Endothelial cell of umbilical vein (primary cell): ENCODE results near the gene RPL12. TPM values are rescaled to one million over a fixed set of nuclear protein-coding genes. Genes with fewer than 3 reads are reported as not detected.

Source experiments
- BruUV-seq: library from RNA; stranded (reverse); fragments of 400-500 nt; replicated peaks from 2 replicates; lab custom pipeline; 2021; lab: Mats Ljungman, UMichigan
- CTCF ChIA-PET: fragments of 300-600, 350-600 bp; sonication (Branson Sonifier 250); formaldehyde crosslinking; loops from one replicate; lab custom pipeline; 2021; ENCODE audit warnings: antibody characterized with exemption, inconsistent platforms; lab: Charles Lee
- POLR2A ChIA-PET: fragments of 300-600, 350-600 bp; sonication (Branson Sonifier 250); formaldehyde crosslinking; loops from one replicate; lab custom pipeline; 2021; ENCODE audit warnings: antibody characterized with exemption, inconsistent platforms; lab: Charles Lee
- DNase-seq: peaks from one replicate; pipeline ENCODE4 v3.0.0-alpha.2; 2011; ENCODE audit warnings: low read depth, low spot score
- FAIRE-seq: peaks from 2 replicates; lab custom pipeline; 2011; peaks lifted over from hg19 to GRCh38; lab: Jason Lieb, UNC
- H2AFZ ChIP-seq: 2 replicates; pipeline ENCODE4 v1.6.0; 2012; ENCODE audit warnings: low read depth, low read length, control low read depth, inconsistent platforms
- H3K27ac ChIP-seq: 2 replicates; pipeline ENCODE4 v1.5.1; 2011; ENCODE audit warnings: low read depth, mild to moderate bottlenecking, control low read depth, low read length, moderate library complexity; ENCODE audit not compliant: insufficient read depth
- H3K27me3 ChIP-seq, 2 experiments: 2 replicates each; pipeline versions ENCODE4 v1.6.0 to v1.6.1; 2011; ENCODE audit warnings: low read length in 2 of 2, mixed read lengths in 1 of 2; ENCODE audit not compliant: control insufficient read depth in 2 of 2, insufficient read depth in 2 of 2
- H3K36me3 ChIP-seq, 2 experiments: 2 replicates in 1 of 2; 3 replicates in 1 of 2; pipeline ENCODE4 v1.5.1; 2011; ENCODE audit warnings: low read length in 2 of 2, mild to moderate bottlenecking in 1 of 2, moderate library complexity in 1 of 2; ENCODE audit not compliant: control insufficient read depth in 2 of 2, insufficient read depth in 2 of 2; ENCODE audit errors: extremely low read depth in 1 of 2
- H3K4me1 ChIP-seq: 3 replicates; pipeline ENCODE4 v1.5.1; 2011; ENCODE audit warnings: mild to moderate bottlenecking, low read length; ENCODE audit not compliant: control insufficient read depth, insufficient read depth; ENCODE audit errors: extremely low read depth
- H3K4me2 ChIP-seq: 2 replicates; pipeline ENCODE4 v1.6.1; 2011; ENCODE audit warnings: low read length, control low read depth, mixed read lengths; ENCODE audit not compliant: insufficient read depth
- H3K4me3 ChIP-seq, 3 experiments: fragments of 200-600 bp in 1 of 3; sonication (generic), shearing (Covaris generic) in 1 of 3; replicated peaks in 1 of 3; 2 replicates each; pipeline ENCODE4 v1.5.1; 2011 to 2016; ENCODE audit warnings: control low read depth in 3 of 3, low read length in 3 of 3, mild to moderate bottlenecking in 2 of 3, inconsistent platforms in 1 of 3, low read depth in 1 of 3, moderate library complexity in 1 of 3; ENCODE audit not compliant: insufficient read depth in 1 of 3
- H3K79me2 ChIP-seq: 2 replicates; pipeline ENCODE4 v1.6.0; 2012; ENCODE audit warnings: low read length, inconsistent platforms; ENCODE audit not compliant: control insufficient read depth, insufficient read depth
- H3K9ac ChIP-seq: replicated peaks from 2 replicates; pipeline ENCODE3; 2011; ENCODE audit warnings: low read length, control low read depth; ENCODE audit not compliant: insufficient read depth; ENCODE audit errors: extremely low read depth
- H3K9me1 ChIP-seq: replicated peaks from 3 replicates; pipeline ENCODE4 v1.6.0; 2011; ENCODE audit warnings: mild to moderate bottlenecking, low read length; ENCODE audit not compliant: control insufficient read depth, insufficient read depth; ENCODE audit errors: extremely low read depth
- H3K9me3 ChIP-seq: replicated peaks from 2 replicates; pipeline ENCODE4 v1.5.1; 2012; ENCODE audit warnings: low read length, inconsistent platforms; ENCODE audit not compliant: control insufficient read depth, insufficient read depth
- H4K20me1 ChIP-seq: replicated peaks from 2 replicates; pipeline ENCODE3; 2011; ENCODE audit warnings: mild to moderate bottlenecking, low read length; ENCODE audit not compliant: control insufficient read depth, insufficient read depth; ENCODE audit errors: extremely low read depth
- EZH2 ChIP-seq: IDR thresholded peaks from 2 replicates; pipeline ENCODE4 v1.6.1; 2012; ENCODE audit warnings: borderline replicate concordance, low read depth, mild to moderate bottlenecking, moderate library complexity, low read length, inconsistent platforms; ENCODE audit not compliant: severe bottlenecking
- FOS ChIP-seq: IDR thresholded peaks from 2 replicates; pipeline ENCODE4 v1.6.1; 2011; ENCODE audit warnings: mild to moderate bottlenecking, low read length, moderate library complexity, borderline replicate concordance; ENCODE audit not compliant: insufficient read depth
- GATA2 ChIP-seq: IDR thresholded peaks from 2 replicates; pipeline ENCODE4 v1.7.0; 2011; ENCODE audit warnings: low read depth, mild to moderate bottlenecking, moderate library complexity, mixed read lengths, low read length; ENCODE audit not compliant: insufficient read length, insufficient read depth
- MAX ChIP-seq: IDR thresholded peaks from 2 replicates; pipeline ENCODE4 v1.6.1; 2011; ENCODE audit not compliant: insufficient read depth, insufficient read length
- MYC ChIP-seq: IDR thresholded peaks from one replicate; pipeline ENCODE4 v1.6.1; 2011; ENCODE audit warnings: mild to moderate bottlenecking, low read depth, low read length
- POLR2A ChIP-seq: IDR thresholded peaks from 2 replicates; pipeline ENCODE4 v1.6.1; 2012; ENCODE audit warnings: low read depth, mild to moderate bottlenecking, control low read depth, low read length
- dilution Hi-C: fragments of 300-500 bp; cut with MboI; formaldehyde crosslinking; loops from one replicate; pipeline ENCODE4 v1.15.0; 2019; ENCODE audit warnings: low sequenced_read_pairs; ENCODE audit not compliant: extremely low pct_ligation_motif_present
- intact Hi-C: fragments of 100-400 bp; cut with micrococcal nuclease; formaldehyde crosslinking; loops from one replicate; pipeline ENCODE4 v1.10.0; 2022
- polyA plus RNA-seq, 4 experiments: library from polyadenylated mRNA; depleted of rRNA in 3 of 4; stranded (reverse) in 3 of 4; unstranded in 1 of 4; fragments of >200 nt; gene quantifications; 2 replicates each; pipeline versions ENCODE4 v1.2.1 to v1.2.3, GENCODE V29; 2011 to 2012; ENCODE audit warnings: missing spikeins in 1 of 4
- total RNA-seq: library from RNA; stranded (reverse); gene quantifications from 2 replicates; pipeline ENCODE4 v1.2.3, GENCODE V29; 2021
- TF ChIP-seq, protein P1 (sequence below), 2 donors: IDR thresholded peaks; 1 replicate in 1 of 2; 2 replicates in 1 of 2; pipeline ENCODE4 v1.5.1; 2011; ENCODE audit warnings: low read length in 2 of 2, mild to moderate bottlenecking in 2 of 2, moderate library complexity in 2 of 2, control low read depth in 1 of 2, inconsistent platforms in 1 of 2, low read depth in 1 of 2; ENCODE audit not compliant: insufficient read depth in 1 of 2; ENCODE audit errors: extremely low read depth in 1 of 2

Gene RPL12
- total and polyA plus RNA-seq, 2 donors (not counting 3 experiments of a cell fraction or from before 2014, with no cell fraction given), result 1,231 to 3,007 TPM

DNA sequence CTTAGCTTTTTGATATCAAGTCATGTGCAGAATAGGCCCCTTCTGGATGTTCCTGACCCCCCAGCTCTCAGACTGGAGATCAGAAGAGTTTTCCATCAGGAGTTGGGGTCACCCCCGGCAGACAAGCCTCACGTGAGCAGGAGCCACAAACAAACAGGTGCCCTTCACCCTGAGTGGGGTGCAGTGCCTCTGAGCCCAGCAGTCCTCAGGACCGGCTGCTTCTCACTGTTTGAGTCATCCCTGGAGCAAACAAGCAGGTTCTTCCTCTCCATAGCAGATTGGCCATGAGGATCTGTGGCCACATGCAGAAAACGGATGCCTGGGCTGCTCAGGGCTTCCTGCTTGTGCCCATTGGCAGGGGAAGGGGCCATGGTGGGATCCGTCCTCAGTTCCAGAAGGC is 47.1 kb upstream of the RPL12 start:
- CTCF ChIA-PET, result no interaction called here
- peak; percentile 27 for DNase-seq
- H3K4me3 ChIP-seq, result no peak overlapping the region
- H3K4me1 ChIP-seq, result peaks cover 4% of the 10 kb centered on the region
- POLR2A ChIA-PET, result interaction anchor here (0.6 kb wide), 1 partner anchor 86 kb away, joined by 3 read pairs; no protein-coding TSS in a partner anchor
- H3K27me3 ChIP-seq, result no peaks in the 10 kb centered on the region
- H2AFZ ChIP-seq, result no peak overlapping the region
- intact Hi-C loops (no loop called here), dilution Hi-C loops (no loop called here)
- no peak overlapping the region for H3K4me2 ChIP-seq
- no peaks in the 10 kb centered on the region for H3K79me2 ChIP-seq
- no peak overlapping the region for H3K9ac ChIP-seq
- no peak for FAIRE-seq
- H4K20me1 ChIP-seq, result no peaks in the 10 kb centered on the region
- BruUV-seq, result no TSS peak
- no peaks in the 10 kb centered on the region for H3K9me1 ChIP-seq
- no peaks in the 10 kb centered on the region for H3K9me3 ChIP-seq
- peaks cover 4 to 21% of the 10 kb centered on the region in 2 experiments for H3K36me3 ChIP-seq
- H3K27ac ChIP-seq, result no peak overlapping the region
- TF ChIP-seq POLR2A (no peak), MAX (no peak), GATA2 (no peak), FOS (no peak), EZH2 (no peak), MYC (no peak)
- TF ChIP-seq, protein P1, sequence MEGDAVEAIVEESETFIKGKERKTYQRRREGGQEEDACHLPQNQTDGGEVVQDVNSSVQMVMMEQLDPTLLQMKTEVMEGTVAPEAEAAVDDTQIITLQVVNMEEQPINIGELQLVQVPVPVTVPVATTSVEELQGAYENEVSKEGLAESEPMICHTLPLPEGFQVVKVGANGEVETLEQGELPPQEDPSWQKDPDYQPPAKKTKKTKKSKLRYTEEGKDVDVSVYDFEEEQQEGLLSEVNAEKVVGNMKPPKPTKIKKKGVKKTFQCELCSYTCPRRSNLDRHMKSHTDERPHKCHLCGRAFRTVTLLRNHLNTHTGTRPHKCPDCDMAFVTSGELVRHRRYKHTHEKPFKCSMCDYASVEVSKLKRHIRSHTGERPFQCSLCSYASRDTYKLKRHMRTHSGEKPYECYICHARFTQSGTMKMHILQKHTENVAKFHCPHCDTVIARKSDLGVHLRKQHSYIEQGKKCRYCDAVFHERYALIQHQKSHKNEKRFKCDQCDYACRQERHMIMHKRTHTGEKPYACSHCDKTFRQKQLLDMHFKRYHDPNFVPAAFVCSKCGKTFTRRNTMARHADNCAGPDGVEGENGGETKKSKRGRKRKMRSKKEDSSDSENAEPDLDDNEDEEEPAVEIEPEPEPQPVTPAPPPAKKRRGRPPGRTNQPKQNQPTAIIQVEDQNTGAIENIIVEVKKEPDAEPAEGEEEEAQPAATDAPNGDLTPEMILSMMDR (IDR thresholded peaks at IDR 0.05; ENCODE audit: extremely low read depth in 1 of 2, insufficient read depth in 1 of 2, low read depth in 1 of 2, low read length in 2 of 2), result no peak
